HL-60 (cell line): ENCODE results near the gene TIMP2.

ENCODE experiments used
- DNase-seq, 2 experiments: peaks; one replicate each; pipeline ENCODE4 v3.0.0-alpha.2; 2010 to 2020; ENCODE audit warnings: low read depth in 1 of 2, low spot score in 1 of 2
- H3K27ac ChIP-seq: fragments of 250-450 bp; sonication (Bioruptor Pico); replicated peaks from 2 replicates; pipeline ENCODE4 v1.5.1; 2020; ENCODE audit warnings: mild to moderate bottlenecking, moderate library complexity
- H3K27me3 ChIP-seq: fragments of 250-450 bp; sonication (Bioruptor Pico); 2 replicates; pipeline ENCODE4 v1.5.1; 2021; ENCODE audit warnings: mild to moderate bottlenecking, moderate library complexity; ENCODE audit not compliant: insufficient read depth, poor library complexity, severe bottlenecking
- H3K4me3 ChIP-seq: replicated peaks from 2 replicates; pipeline ENCODE4 v1.5.1; 2011; ENCODE audit warnings: mild to moderate bottlenecking, control low read depth, low read length; ENCODE audit not compliant: insufficient read depth
- CTCF ChIP-seq: IDR thresholded peaks from one replicate; pipeline ENCODE4 v1.5.1; 2011; ENCODE audit warnings: low read length, control low read depth, inconsistent platforms; ENCODE audit not compliant: insufficient read depth
- GABPA ChIP-seq: IDR thresholded peaks from 2 replicates; pipeline ENCODE4 v1.6.1; 2012; ENCODE audit warnings: low read depth
- POLR2AphosphoS5 ChIP-seq: IDR thresholded peaks from 2 replicates; pipeline ENCODE4 v1.6.1; 2012; ENCODE audit warnings: low read depth
- REST ChIP-seq: IDR thresholded peaks from 2 replicates; pipeline ENCODE4 v1.6.1; 2012; ENCODE audit warnings: low read depth; ENCODE audit not compliant: insufficient replicate concordance
- SPI1 ChIP-seq: IDR thresholded peaks from 2 replicates; pipeline ENCODE4 v1.6.1; 2012; ENCODE audit warnings: low read depth, mild to moderate bottlenecking, borderline replicate concordance
- long read RNA-seq: library from polyadenylated mRNA; unstranded; transcript quantifications from one replicate; pipeline ENCODE4 v2.0.0, GENCODE V29; 2020

Gene TIMP2
- long read RNA-seq, partial matches to known transcripts: 0 of 1 reads
- long read RNA-seq, other reads (novel, unspliced or antisense): 1 of 1 reads

GRCh38 chr17:78925234-78925633, at the start of gene TIMP2:
Gene TIMP2, minus strand, starts transcription at chr17:78925387. Its CDS starts 299 bp downstream, at chr17:78925088.
- H3K27ac ChIP-seq: peak within 1 kb of the TSS; percentile 71
- H3K27me3 ChIP-seq: no peaks in the 10 kb centered on the region
- TF ChIP-seq REST: no peak
- peak; percentile 51; the same call in 1 of the 2 replicates for TF ChIP-seq POLR2AphosphoS5
- H3K4me3 ChIP-seq: peak within 1 kb of the TSS; percentile 48
- DNase-seq: peak in 1 of 2 experiments; percentile 85

- TF ChIP-seq SPI1: no peak
- no peak for DNase-seq
- Histone ChIP-seq H3K27me3 (no peaks in the 10 kb centered on the region), H3K27ac (no peak overlapping the region), H3K4me3 (no peak overlapping the region)
These were observed 48.8 kb upstream of the TIMP2 start for GRCh38 chr17:78973792-78974520.

GRCh38 chr17:78973196-78973595, 48.0 kb upstream of the TIMP2 start:
- H3K27me3 ChIP-seq: no peaks in the 10 kb centered on the region
- no peak for DNase-seq
- H3K27ac ChIP-seq: no peak overlapping the region
- TF ChIP-seq POLR2AphosphoS5 (no peak), GABPA (no peak), CTCF (no peak), SPI1 (no peak), REST (no peak)
- H3K4me3 ChIP-seq: no peak overlapping the region

GRCh38 chr17:78972507-78973105, 47.4 kb upstream of the TIMP2 start:
- Histone ChIP-seq H3K4me3 (no peak overlapping the region), H3K27me3 (no peaks in the 10 kb centered on the region), H3K27ac (no peak overlapping the region)
- TF ChIP-seq GABPA (no peak), REST (no peak), SPI1 (no peak), CTCF (no peak), POLR2AphosphoS5 (no peak)
- no peak for DNase-seq
